ENCODE data around the gene TTLL1.

TTLL1 gene

GRCh38 chr22:43088984-43089717, at the start of gene TTLL1:
TTLL1 (minus strand) TSS chr22:43089391; CDS start chr22:43075586, 13,805 bp downstream.
- peak within 1 kb of the TSS; percentile 78 for H3K4me3 ChIP-seq (replicated peaks; ENCODE audit: low read depth, low read length)
- peak; percentile 82 for DNase-seq (ENCODE audit: low read depth)
- TF ChIP-seq, protein P1, sequence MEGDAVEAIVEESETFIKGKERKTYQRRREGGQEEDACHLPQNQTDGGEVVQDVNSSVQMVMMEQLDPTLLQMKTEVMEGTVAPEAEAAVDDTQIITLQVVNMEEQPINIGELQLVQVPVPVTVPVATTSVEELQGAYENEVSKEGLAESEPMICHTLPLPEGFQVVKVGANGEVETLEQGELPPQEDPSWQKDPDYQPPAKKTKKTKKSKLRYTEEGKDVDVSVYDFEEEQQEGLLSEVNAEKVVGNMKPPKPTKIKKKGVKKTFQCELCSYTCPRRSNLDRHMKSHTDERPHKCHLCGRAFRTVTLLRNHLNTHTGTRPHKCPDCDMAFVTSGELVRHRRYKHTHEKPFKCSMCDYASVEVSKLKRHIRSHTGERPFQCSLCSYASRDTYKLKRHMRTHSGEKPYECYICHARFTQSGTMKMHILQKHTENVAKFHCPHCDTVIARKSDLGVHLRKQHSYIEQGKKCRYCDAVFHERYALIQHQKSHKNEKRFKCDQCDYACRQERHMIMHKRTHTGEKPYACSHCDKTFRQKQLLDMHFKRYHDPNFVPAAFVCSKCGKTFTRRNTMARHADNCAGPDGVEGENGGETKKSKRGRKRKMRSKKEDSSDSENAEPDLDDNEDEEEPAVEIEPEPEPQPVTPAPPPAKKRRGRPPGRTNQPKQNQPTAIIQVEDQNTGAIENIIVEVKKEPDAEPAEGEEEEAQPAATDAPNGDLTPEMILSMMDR (IDR thresholded peaks at IDR 0.05; ENCODE audit: low read length, missing control alignments) = no peak

DNA sequence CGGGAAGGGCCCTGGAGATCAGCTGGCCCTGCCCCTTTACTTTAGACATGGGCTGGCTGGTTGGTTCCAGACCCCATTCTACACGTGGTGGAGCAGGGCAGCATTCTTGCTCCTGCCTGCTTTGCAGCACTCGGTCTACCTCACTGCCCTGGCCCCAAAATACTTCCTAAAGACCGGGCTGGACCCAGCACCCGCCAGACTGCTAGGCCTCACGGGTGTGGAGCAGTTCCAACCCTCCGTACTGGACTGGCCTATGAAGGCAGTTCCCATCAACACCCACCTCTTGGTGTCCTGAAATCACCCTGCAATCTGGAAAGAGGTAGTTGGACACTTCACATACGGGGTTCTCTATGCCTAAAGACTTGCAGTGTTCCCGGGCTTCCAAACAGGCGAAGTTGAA, 47.6 kb upstream of the TTLL1 start:
- TF ChIP-seq, protein P1 (IDR thresholded peaks at IDR 0.05; ENCODE audit: low read length, missing control alignments) = no peak
- no peak for DNase-seq (ENCODE audit: low read depth)
- H3K4me3 ChIP-seq (replicated peaks; ENCODE audit: low read depth, low read length) = no peak overlapping the region

DNA sequence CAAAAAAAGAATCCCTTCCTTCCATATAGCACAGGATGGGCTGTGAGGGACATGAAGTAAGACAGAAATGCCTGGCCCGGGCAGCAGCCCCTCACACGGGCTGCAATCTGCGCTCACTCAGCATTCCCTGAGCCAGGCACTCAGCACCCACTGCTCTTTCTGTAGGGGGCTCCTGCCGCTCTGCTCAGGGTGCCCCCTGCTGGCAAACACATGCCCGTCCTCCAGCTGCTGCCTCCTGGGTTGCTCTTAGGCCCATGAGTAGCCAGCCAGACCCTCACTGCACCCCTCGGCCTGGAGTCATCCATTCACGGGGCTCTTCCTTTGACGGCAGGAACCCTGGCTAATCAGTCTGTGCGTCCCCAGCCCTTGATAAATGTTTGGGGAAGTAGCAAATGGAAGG, 47.1 kb upstream of the TTLL1 start:
- TF ChIP-seq, protein P1 (IDR thresholded peaks at IDR 0.05; ENCODE audit: low read length, missing control alignments) = peak; percentile 79
- DNase-seq (ENCODE audit: low read depth) = peak; percentile 55

DNA sequence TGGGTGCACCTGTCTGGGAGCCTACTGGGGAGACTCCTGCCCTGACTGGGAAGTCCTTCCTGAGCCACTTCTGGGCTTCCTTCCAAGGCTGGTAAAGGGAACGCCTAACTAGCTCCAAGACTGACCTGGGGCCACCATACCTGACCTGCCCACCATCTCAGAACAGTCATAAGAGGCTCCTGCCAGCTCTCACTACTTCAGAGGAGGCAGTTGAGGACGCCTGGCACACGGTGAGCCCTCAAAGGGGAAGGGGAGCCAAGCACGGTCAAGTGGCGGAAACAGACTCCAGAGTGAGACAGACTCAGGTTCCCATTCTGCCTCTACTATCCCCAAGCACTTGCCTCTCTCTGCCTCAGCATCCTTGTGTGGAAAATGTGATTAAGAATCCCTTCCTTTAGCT, 46.4 kb upstream of the TTLL1 start:
- TF ChIP-seq, protein P1 (IDR thresholded peaks at IDR 0.05; ENCODE audit: low read length, missing control alignments) = no peak
- H3K4me3 ChIP-seq (replicated peaks; ENCODE audit: low read depth, low read length) = no peak overlapping the region
- no peak for DNase-seq (ENCODE audit: low read depth)

More for the DNA sequence above, 47.1 kb upstream of the TTLL1 start:
- no peak overlapping the region for H3K4me3 ChIP-seq (replicated peaks; ENCODE audit: low read depth, low read length)

- TF ChIP-seq, protein P1 (IDR thresholded peaks at IDR 0.05; ENCODE audit: low read length, missing control alignments) = no peak
- DNase-seq (ENCODE audit: low read depth) = no peak
- H3K4me3 ChIP-seq (replicated peaks; ENCODE audit: low read depth, low read length) = no peak overlapping the region
Observed at GRCh38 chr22:43134553-43134952, 45.4 kb upstream of the TTLL1 start.

- no peak for DNase-seq (ENCODE audit: low read depth)
- TF ChIP-seq, protein P1 (IDR thresholded peaks at IDR 0.05; ENCODE audit: low read length, missing control alignments) = no peak
Observed at GRCh38 chr22:43133401-43133800, 44.2 kb upstream of the TTLL1 start.

More at GRCh38 chr22:43133401-43133800, 44.2 kb upstream of the TTLL1 start:
- H3K4me3 ChIP-seq (replicated peaks; ENCODE audit: low read depth, low read length) = no peak overlapping the region
